ENCODE results near the gene GGCT. TPM values are rescaled to one million over a fixed set of nuclear protein-coding genes. Genes with fewer than 3 reads are reported as not detected.

The GGCT gene
- total and polyA plus RNA-seq, 8 donors = 41.9 to 68.4 (median 61.2) TPM

DNA sequence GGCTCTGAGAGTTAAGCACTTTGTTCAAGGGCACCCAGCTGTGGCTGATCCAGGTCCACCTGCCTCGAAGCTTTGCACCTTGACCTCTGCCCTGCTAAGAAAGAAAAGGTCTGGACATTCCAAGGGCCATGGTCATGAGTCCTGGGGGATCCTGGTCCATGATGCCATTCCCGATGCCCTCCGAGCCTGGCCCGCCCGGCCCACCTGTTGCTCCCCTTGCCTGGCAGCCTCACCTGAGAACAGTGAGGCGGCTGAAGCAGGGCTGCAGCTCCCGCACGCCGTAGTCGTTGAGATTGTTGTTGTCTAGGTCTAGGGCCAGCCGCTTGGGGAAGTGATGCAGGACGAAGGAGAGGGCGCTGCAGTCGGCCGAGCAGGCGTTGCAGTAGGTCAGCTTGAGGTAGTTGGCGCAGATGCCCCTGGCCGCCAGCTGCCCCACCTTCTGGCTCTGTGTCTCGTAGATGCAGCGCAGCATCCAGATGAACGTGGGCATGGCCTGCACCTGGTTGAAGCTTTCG, 53.6 kb downstream of the GGCT start:
- H3K27ac ChIP-seq = no peak overlapping the region
- peaks cover 3 to 8% of the 10 kb centered on the region in 2 donors for H3K4me1 ChIP-seq
- intact Hi-C loops (cut with DNase I) = no loop called here
- no peaks in the 10 kb centered on the region for H3K9me3 ChIP-seq
- H3K36me3 ChIP-seq = peaks cover 0 to 95% of the 10 kb centered on the region in 2 donors
- ATAC-seq (no peak), DNase-seq (no peak)
- H3K27me3 ChIP-seq = no peaks in the 10 kb centered on the region
- H3K4me3 ChIP-seq = no peak overlapping the region
- TF ChIP-seq, protein P1, sequence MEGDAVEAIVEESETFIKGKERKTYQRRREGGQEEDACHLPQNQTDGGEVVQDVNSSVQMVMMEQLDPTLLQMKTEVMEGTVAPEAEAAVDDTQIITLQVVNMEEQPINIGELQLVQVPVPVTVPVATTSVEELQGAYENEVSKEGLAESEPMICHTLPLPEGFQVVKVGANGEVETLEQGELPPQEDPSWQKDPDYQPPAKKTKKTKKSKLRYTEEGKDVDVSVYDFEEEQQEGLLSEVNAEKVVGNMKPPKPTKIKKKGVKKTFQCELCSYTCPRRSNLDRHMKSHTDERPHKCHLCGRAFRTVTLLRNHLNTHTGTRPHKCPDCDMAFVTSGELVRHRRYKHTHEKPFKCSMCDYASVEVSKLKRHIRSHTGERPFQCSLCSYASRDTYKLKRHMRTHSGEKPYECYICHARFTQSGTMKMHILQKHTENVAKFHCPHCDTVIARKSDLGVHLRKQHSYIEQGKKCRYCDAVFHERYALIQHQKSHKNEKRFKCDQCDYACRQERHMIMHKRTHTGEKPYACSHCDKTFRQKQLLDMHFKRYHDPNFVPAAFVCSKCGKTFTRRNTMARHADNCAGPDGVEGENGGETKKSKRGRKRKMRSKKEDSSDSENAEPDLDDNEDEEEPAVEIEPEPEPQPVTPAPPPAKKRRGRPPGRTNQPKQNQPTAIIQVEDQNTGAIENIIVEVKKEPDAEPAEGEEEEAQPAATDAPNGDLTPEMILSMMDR (IDR thresholded peaks at IDR 0.05) = no peak

DNA sequence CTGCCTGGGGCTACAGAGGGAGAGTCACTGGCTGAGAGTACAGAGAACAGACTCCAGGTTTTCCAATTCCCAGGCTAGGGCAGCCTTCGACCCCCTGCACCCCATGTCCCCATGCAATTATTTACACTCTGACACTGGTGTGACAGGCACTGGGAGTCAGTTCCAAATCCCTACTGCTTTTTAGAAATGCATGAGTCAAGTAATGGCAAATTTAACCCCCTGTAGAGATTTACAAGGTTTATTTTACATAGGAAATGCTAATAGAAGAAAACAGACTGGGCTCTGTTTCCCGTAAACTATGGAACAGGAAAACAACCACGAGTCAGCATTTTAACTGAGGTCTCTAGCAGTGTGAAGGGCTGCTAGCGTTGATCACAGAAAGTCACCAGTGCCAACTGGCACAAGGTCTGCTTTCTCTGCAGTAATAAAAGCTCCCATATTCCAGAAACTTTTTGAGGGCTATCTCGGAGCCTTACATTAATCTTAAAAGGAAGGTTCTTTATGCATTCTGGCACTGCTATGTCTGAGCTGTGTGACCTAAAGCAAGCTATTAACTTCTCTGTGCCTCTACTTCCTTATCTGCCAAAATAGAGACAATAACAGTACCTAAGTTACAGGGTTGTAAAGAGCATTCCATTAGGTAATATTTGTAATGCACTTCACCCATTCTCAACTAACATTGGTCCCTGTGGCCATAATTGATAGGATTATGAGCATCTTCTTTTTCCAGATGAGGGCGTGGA, 54.2 kb downstream of the GGCT start:
- Histone ChIP-seq H3K4me1 (peaks cover 5 to 8% of the 10 kb centered on the region in 2 donors), H3K27me3 (no peaks in the 10 kb centered on the region), H3K4me3 (no peak overlapping the region), H3K9me3 (no peaks in the 10 kb centered on the region), H3K27ac (no peak overlapping the region), H3K36me3 (peaks cover 0 to 89% of the 10 kb centered on the region in 2 donors)
- peak in 1 of 4 donors; percentile 77 for DNase-seq
- TF ChIP-seq, protein P1 (IDR thresholded peaks at IDR 0.05) = no peak
- intact Hi-C loops (cut with DNase I) = no loop called here
- ATAC-seq = no peak

DNA sequence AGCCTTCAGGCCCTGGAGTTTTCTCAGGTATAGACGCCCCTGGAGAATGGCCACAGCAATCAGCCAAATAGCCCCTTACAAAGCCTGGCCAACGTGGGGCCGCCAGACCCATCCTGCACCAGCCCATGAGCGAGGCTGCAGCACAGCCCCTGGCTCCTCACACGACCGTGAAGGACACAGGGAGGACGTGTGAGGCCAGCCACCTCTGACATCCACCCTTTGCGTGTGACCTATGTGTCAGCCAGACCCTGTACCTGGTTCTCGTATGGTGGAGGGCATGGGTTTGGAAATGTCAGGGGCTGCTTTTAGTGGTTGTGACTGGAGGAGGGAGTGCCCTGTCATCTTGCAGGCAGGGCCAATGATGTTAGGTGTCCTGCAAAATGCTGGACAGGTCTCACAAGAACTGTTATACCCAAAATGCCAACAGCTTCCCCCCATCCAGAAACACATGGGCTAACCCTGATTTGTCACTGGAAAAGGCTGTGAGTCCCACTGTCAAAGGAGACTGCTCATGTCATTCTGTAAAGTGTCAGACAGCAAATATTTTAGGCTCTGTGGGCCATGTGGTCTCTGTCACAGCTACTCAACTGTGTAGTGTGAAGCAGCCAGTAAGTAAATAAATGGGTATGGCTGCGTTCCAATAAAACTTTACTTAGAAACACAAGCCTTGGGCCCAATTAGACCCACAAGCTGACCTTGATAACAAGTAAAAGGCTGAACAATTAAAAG, 56.0 kb downstream of the GGCT start:
- Histone ChIP-seq H3K4me3 (no peak overlapping the region), H3K4me1 (peaks cover 8% of the 10 kb centered on the region in 2 donors), H3K36me3 (peaks cover 0 to 74% of the 10 kb centered on the region in 2 donors), H3K27me3 (no peaks in the 10 kb centered on the region), H3K9me3 (no peaks in the 10 kb centered on the region), H3K27ac (no peak overlapping the region)
- DNase-seq = peak in 1 of 4 donors; percentile 22
- no peak for ATAC-seq
- TF ChIP-seq, protein P1 (IDR thresholded peaks at IDR 0.05) = no peak
- intact Hi-C loops (cut with DNase I) = no loop called here

DNA sequence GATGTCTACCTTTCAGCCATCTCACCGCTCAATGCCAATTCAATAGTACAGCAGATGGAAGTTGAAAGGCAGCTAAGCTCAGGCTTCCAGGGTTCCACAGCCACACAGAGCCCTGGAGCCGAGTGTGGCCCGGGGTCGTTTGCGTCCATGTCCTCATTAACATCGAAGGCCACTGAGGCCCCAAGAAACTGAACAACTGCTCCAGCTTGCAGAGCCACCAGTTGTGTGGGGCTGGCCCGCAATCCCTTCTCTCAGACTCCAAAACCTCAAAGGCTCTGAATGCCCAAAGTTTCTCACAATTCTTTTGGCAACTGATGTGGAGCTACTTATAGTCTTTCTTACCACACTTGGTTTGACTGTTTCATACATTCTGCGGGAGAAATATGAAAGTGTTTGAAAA, 57.2 kb downstream of the GGCT start:
- no peaks in the 10 kb centered on the region for H3K9me3 ChIP-seq
- no peak overlapping the region for H3K4me3 ChIP-seq
- peak in 1 of 4 donors; percentile 1 for DNase-seq
- intact Hi-C loops (cut with DNase I) = no loop called here
- H3K4me1 ChIP-seq = peaks cover 8% of the 10 kb centered on the region in 2 donors
- H3K27ac ChIP-seq = no peak overlapping the region
- H3K27me3 ChIP-seq = no peaks in the 10 kb centered on the region
- TF ChIP-seq, protein P1 (IDR thresholded peaks at IDR 0.05) = no peak
- peaks cover 0 to 62% of the 10 kb centered on the region in 2 donors for H3K36me3 ChIP-seq
- no peak for ATAC-seq

Other genes with a start within 250 kb of the GGCT start
- gene ZNRF2, start 220.2 kb downstream of the GGCT start, total RNA-seq = 10 to 100 TPM; 18.3 to 19.5 TPM
- 10 to 100 TPM; 10.9 to 14.9 (median 12.0) TPM for gene ZNRF2, start 220.2 kb downstream of the GGCT start, polyA plus RNA-seq (ENCODE audit: insufficient read length in 6 of 6)
- gene NOD1, start 26.0 kb downstream of the GGCT start, total RNA-seq = 10 to 100 TPM; 18.4 to 22.6 TPM
- 10 to 100 TPM; 22.6 to 27.4 (median 25.8) TPM for gene NOD1, start 26.0 kb downstream of the GGCT start, polyA plus RNA-seq (ENCODE audit: insufficient read length in 6 of 6)
- 100 to 1,000 TPM; 102 to 131 TPM for gene GARS1, start 90.0 kb upstream of the GGCT start, total RNA-seq
- gene GARS1, start 90.0 kb upstream of the GGCT start, polyA plus RNA-seq (ENCODE audit: insufficient read length in 6 of 6) = 10 to 100 TPM; 71.2 to 84.6 (median 76.2) TPM
- under 1 TPM in 1 of 2 donors, not detected in 1; 0.15 TPM for gene CRHR2, start 177.6 kb upstream of the GGCT start, total RNA-seq
- under 1 TPM; 0.17 to 0.41 (median 0.26) TPM for gene CRHR2, start 177.6 kb upstream of the GGCT start, polyA plus RNA-seq (ENCODE audit: insufficient read length in 6 of 6)
- 100 to 1,000 TPM; 123 to 164 TPM for gene INMT, start 247.3 kb upstream of the GGCT start, total RNA-seq
- gene INMT, start 247.3 kb upstream of the GGCT start, polyA plus RNA-seq (ENCODE audit: insufficient read length in 6 of 6) = 10 to 100 TPM in 5 of 6 donors, 1 to 10 TPM in 1; 8.9 to 33.8 (median 19.1) TPM